NCI-H1436 (cell line): Measurements from ENCODE around the gene FBL.

Experiments used
- DNase-seq: peaks from one replicate; lab custom pipeline; 2025; lab: John Stamatoyannopoulos, UW

The FBL gene

DNA sequence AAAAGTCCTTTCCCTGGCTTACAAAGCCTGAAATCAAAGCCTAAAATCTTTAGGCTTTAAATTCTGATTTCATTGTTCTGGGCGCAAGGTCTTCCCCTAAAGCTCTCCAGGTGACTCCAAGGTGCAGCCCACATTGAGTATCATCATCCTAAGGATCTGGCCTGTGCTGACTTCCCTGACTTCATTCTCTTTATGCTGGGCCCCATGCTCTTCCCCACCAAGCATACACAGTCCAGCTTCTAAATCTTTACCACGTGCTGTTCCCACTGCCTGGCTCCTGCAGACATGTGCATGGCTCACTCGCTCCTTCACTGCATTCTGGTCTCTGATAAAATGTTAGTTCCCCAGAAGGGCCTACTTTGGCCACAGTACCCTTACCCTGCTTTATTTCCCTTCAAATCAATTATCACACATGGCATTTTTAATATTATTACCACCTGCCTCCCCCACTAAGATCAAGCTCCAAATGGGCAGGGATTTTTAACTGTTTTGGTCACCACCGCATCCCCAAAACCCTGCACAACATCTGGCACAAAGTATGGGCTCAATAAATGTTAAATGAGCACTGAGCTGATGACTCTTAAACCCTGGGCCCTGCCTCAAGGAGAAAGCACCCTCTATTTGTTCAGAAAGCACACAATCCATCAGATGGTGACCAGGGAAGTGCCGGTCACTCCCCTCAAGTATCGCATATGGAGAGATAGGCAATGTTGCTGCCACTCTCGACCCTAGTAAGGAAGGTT lies 3.3 kb downstream of the FBL start:
- no peak for DNase-seq

DNA sequence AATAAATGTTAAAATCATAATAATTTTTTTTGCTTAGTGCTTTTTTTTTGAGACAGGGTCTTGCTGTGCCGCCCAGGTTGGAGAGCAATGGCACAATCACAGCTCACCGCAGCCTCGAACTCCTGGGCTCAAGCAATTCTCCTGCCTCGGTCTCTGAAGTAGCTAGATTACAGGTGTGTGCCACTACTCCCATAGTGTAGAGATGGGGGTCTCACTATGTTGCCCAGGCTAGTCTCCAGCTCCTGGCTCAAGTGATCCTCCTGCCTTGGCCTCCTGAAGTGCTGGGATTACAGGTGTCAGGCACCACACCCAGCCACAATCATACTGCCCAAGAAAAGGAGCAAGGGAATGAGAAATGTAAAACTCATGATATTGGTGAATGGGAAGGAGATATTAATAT lies 5.1 kb downstream of the FBL start:
- DNase-seq: no peak

DNA sequence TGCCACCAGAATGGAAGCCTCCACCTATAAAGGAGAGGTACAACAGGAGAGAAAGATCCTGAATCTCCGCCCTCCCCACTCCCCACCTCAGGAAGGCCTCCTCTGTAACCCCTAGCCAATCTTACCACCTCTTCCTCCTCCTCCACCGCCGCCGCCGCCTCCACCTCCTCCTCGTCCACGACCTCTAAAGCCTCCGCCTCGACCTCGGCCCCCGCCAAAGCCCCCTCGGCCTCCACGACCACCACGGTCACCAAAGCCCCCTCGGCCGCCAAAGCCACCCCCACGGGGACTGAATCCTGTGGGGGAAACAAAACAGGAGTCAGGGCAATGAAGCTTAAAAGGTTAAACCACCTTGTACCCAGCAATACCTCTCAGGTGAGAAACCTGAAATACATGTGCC lies 5.7 kb downstream of the FBL start:
- DNase-seq: no peak

DNA sequence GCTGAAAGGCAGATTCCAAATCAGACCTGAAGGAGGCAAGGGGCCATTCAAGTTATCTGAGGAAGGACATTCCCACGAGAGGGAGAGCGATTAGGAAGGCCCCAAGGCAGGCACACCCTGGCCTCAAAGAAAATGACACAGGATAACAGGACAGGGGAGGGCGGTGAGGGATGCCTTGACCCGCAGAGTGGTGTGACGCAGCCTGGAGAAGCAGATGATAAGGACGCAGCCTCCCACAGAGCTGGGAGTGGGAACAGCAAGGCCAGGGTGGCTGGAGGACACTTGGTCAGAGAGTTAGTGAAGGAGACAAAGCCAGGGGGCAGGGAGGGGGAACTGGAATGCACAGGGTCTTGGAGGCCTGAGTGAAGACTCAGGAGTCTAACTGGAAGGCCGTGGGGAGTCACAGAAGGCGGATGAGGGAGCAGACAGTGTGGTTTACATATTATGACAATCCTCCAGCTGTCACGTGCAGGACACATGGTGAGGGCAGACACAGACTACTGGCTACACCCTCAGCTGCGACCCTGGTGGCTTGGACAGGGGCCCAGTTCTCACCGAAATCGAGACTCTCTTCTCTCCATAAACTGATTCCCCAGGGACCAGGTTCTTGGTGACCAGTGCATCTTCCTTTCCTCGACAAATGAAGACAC lies 6.4 kb downstream of the FBL start:
- DNase-seq: no peak

- DNase-seq: no peak
These were observed 7.6 kb downstream of the FBL start for GRCh38 chr19:39838569-39838968.

DNA sequence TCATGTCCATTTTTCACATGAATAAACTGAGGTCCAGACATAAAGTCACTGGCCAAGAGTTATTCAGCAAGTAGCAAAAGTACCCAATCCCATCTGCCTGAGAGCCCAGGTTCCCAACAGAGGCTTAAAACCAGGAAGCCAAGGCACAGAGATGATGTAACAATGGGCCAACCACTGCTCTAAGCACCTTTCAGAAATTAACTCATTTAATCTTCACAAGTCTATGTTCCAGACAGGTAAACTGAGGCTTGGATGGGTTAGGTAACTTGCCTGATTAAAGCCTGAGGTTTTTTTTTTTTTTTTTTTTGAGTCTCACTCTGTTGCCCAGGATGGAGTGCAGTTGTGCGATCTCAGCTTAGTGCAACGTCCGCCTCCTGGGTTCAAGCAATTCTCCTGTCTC lies 8.2 kb downstream of the FBL start:
- no peak for DNase-seq

DNA sequence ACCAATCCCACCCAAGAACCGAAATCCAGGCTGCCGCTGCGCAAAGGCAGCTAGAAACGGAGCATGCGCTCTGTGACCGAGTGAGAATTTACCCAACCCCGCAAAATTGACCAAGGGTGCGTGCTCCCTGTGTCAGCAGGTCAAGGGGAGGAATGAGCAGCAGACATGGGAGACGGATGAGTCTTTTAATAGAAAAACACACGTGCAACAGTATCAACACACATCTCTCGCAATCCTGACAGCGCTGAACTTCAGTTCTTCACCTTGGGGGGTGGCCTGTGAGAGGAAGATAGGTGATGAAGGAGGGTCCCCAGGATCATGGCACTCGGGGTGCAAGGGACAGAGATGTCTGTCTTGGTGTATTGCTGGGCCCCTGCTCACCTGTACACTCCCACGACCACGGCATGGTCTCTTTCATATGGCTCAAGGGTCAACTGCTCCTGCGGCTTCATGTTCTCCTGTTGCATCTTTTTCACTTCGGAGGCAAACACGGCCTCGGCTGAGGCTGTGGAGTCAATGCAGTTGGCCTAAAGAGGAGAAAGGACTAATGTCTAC lies 11.8 kb downstream of the FBL start:
- DNase-seq: no peak

DNA sequence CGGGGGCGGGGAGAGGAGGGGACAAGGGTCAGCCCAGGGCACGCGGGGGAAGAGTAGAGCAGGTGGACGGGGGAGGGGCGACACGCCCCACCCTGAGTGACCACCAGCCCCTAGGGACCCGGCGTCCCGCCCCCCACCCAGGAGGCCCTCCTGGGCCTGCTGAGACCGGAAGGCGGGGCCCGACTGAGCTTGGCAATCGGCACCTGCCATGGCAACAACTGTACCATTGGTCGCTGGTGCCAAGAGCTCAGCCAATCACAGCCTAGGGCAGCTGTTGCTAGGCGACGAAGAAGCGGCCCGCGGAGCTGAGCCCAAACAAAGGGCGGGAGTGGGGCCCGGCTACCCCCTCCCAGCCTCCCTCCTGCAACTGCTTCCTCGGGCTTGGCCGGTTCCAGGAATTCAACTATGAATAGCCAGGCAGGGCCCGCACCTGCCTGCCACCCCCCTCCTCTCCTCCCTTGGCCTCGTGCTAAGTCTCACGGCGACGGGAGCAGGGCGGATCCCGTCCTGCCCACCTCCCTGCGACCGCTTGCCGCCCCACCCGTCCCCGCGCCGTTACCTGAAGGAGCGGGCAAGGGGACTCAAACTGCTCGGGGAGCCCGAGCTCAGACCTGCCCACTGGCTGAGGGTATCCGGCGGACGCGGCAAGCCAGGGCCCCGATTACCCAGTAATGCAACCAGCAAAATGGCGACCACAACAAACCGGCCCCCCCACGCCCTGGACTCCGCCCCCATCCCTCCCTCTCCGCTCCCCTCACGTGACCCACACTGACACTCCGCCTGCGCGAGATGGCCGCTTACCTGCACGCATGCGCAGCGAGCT lies 12.5 kb downstream of the FBL start, which contains the start of gene DYRK1B:
Gene DYRK1B (minus strand): TSS at position 699 of the 823 bp plus-strand sequence. CDS start 2,295 bp downstream, outside the sequence.
- peak; percentile 98 for DNase-seq

DNA sequence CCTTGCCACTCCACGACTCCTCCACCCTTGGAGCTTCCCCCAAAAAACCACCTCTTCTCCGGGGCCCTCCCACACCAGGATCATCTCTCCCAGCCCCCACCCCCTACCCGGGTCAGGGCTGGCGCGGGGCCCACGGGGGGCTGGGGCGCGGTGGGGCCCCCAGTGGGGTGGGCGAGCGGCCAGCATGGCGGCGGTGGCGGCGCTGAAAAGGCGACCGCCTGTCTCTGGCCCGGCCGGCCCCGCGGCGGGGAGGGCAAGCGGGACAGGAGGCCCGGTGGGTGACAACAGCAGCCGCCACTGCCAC lies 13.1 kb downstream of the FBL start:
- DNase-seq: no peak

DNA sequence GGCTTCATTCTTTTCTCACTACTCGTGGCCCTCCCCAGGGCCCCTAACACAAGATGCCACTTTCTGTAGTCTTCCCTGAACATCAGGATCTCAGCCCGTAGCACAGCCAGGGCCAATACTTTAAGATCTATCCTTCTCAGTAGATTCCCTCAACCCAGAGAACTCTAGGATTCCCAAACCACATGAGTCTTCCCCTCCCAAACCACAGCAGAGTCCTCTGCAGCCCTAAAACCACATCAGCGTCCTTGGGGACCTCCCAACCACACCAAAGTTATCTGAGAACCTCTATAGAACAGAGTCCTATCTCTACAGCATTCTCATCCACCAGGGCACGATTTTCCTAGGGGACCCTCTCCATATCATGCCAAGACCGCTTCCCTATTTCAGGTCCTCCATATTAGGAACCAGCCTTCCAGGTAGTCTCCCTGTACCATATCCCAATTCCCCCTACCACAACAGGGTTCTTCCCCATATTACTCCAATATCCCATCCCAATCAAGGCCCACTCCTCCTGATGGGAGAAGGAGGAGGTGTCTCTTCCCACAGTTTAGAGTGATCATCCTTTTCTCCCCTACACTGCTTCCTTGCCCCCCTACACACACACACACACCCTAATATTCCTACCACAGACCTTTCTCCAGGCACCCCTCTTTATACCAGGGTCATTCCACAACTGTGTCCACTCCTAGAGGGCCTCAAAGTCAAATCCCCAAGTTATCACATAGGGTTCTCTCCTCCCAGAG lies 13.7 kb downstream of the FBL start:
- DNase-seq: no peak

DNA sequence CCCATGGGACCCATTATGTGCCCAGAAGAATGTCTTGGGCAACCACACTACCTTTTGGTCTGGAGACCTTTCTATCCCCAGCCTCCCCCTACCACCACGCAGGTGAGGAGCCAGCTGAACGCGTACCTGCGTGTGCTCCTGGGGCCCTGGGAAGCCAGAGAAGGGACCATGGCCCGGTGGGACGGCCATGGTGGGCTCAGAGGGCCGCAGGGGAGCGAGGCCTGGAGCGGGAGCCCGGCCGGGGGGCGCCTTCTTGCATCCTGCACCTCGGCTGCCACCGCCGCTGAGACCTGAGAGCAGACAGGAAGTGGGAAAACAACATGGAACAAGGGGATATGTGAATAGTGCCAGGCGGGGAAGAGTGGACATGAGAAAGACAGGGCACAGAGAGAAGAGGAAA lies 14.5 kb downstream of the FBL start:
- no peak for DNase-seq

DNA sequence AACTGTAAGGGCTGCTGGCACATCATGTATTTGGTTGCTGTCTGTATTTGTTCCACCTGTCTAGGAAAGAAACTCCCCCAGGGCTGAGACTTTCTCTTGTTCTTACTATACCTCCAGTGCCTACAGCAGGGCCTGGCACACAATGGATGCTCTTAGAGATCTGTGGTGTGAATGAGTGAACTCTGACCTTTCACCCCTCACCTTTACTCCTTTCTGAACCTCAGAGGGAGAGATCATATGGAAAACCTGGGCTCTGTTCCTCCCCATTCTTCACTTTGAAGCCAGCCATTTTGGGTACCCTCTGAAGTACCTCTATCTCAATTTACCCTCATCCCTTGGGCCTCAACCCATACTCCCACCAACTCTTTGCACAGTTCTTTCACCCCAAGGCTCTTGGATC lies 15.3 kb downstream of the FBL start:
- DNase-seq: no peak

DNA sequence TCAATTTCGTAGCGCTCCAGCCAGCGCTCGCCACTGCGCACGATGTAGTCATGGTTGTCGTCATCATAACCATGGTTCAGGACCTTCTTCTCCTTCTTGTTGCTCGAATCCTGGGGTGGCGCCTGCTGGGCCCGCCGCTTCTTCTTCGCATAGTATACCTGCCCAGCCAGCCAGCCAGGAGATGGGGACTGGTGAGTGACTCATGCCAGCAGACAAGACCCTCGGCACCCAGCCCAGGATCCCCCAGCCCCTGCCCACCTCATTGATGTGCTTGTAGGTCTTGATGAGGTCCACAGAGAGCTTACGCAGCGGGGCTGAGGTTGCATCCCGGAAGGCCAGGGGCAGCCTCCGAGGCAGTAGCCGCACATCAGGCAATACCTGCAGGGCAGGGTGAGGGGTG lies 15.8 kb downstream of the FBL start:
- DNase-seq: no peak

DNA sequence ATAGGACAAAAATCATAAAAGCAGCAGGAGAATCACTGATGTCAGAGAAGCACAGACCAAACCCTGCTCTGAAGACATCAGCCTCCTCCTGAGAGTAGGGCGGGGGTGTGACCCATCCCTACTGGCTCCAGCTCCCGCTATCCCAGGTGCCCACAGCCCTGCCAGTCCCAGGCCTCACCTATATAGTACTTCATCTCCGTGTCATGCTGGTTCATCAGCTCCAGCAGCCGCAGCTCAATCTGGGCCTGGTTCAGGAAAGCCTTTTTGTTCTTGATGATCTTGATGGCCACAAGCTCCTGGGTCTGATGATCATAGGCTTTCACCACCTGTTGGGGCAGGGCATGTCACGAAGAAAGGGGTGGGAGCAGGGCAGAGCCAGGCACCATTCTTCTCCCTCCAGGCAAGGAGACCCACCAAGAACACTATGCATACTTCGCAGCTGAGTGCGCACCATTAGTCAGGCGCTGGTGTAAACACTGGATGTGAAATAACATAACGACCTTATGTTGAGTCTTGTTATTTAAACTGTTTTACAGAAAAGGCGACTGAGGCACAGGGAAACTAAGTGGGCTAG lies 16.4 kb downstream of the FBL start:
- no peak for DNase-seq

GRCh38 chr19:39828654-39829032 lies 17.5 kb downstream of the FBL start:
- no peak for DNase-seq

DNA sequence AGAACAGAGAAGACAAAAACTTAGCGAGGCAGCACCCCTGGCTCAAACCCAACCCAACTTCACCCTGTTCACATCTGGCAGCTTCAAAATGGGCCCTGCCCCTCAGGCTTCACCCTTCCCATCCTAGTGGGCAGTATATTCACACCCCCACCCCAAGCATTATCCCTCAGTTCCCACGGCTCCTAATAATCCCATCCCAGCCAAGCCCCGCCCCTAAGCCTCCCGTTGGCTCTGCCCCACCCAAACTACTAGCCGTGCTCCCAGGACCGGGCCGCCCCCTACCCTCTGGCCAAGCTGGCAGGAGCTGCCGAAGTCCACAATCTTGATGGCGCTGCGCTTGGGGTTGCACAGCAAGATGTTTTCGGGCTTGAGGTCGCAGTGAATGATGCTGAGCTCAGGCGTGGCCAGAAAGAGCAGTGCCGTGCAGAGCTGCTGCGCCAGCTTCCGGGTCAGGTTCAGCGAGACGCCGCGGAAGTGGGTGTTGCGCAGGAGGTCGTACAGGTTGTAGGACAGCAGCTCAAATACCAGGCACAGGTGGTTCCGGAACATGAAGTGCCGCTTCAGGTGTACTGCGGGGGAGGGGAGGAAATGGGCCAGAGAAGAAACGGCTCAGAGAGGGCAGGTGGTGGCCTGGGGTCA lies 18.0 kb downstream of the FBL start:
- no peak for DNase-seq

GRCh38 chr19:39827216-39827615 lies 19.0 kb downstream of the FBL start:
- no peak for DNase-seq

DNA sequence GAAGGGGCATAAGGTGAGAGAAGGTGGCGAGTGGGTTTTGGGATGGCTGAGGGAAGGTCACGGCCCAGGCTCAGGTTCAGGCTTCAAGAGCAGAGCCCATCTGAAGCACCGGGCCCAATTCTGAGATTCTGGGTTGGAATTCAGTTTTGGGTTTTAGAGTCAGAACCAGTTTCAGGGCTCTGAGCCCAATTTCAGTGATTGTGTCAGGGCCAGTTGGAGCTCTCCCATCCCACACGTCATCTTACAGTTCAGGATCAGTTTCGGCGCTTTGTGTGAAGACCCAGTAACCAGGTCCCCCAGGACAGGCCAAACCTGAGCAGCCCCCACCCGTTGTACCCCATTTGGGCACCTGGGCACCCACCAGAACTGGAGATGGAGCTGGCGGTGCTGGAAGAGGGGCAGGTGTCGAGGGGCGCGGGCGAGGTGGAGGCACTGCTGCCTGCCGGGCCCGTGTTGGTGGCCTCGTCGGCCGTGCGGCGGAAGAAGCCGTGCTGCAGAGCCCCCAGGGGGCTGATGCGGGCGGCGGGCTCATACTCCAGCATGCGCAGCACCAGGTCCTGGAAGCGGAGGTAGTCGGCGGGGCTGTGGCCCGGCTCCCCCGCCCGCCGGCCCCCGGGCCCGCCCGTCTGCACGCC lies 19.8 kb downstream of the FBL start:
- DNase-seq: no peak

DNA sequence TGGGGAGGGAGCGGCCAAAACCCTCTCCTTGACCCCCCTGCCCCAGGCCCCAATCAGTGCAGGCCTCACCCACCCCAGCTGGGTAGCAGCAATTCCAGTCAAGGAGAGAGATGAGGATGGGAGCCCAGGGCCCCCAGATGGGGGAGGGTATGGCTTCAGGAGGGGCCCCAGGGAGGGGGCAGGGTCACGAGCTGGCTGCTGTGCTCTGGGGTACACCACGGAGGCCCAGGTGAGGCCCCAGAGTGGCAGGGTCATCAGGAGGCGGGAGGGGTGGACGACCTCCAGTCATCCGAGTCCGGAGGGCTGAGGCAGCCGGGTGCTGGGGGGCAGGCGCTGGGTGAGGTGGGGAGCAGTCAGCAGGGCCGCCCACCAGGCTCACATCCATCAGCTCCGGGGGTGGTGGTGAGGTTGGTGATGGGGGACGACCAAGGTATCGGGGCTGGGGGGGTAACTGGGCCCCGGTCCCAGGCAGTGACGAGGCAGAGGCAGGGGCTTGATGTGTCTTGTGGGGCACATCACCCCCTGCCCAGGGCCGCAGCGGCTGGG lies 20.6 kb downstream of the FBL start:
- no peak for DNase-seq

- DNase-seq: no peak
These were observed 21.1 kb downstream of the FBL start for GRCh38 chr19:39825093-39825463.
